HT-29 (cell line): ENCODE measurements around the gene IGF1R. TPM values are rescaled to one million over a fixed set of nuclear protein-coding genes. Genes with fewer than 3 reads are reported as not detected.

Source experiments
- DNase-seq: peaks from one replicate; pipeline ENCODE4 v3.0.0-alpha.2; 2015; ENCODE audit warnings: low spot score
- total RNA-seq: library from RNA; depleted of rRNA; stranded (reverse); fragments of >200 nt; shearing (Covaris generic); gene quantifications from 2 replicates; pipeline ENCODE4 v1.2.3, GENCODE V29; 2014

IGF1R gene
- total RNA-seq, 1 experiment from 2014 or later: 33.2 TPM

DNA sequence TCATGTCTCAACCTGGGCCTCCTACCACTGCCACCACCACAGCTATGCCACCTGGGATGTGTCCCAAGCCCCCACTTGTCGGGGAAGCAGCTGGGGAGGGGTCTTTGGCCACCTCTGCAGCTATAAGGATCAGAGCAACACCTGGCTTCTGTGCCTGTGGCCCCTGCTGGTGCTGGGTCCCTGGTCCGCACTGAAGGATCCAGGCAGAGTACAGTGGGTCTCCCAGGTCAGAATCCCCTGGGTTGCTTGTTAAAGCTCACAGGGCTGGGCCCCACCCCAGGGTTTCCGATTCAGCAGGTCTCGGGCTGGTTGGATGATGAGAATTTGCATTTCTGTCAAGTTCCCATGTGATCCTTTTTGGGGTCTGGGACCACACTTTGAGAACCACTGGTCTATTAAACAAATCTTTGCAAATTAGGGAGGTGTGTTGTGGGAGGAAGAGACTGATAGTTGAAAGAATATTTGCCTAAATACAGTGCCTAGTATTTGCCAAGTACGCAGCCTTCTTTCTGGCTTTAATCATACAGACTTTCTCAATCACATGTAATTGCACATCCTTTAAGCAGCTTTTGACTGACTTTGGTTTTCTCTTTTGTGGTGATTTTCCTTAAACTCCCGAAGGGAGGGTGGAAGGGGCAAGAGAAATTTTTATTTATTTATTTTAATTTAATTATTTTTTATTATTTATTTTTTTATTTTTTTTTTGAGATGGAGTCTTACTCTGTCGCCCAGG, 127.3 kb downstream of the IGF1R start:
- no peak for DNase-seq

DNA sequence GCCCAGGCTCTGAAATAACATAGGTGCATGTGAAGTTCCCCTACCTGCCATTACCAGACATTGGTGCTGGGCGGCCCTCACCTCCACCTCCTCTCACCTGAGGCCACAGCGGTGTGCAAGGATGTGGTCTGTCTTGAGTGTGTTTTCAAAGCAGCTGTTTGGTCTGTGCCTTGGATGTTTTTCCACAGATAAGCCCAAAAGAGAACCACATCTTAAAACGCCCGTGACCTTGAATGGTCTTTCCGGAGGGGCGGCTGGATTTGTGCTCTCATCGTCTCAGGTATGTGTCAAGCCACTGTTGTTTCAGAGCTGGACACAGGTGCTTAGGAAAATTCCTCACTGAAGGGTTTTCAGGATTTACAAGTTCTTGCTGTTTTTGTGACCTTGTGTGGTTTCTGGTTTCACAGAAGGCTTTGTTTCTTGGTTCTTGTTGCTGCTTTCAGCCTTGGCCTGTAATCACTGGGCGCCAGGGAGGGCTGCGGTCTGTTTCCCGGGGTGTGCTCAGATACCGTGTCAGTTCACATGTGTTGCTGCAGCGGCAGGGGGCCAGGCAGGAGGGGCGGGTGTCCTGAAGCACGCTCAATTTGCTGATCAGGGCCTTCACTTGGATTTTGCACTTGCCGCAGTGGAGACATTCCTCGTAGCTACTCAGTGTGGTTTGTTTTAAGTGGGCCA, 128.4 kb downstream of the IGF1R start:
- no peak for DNase-seq

DNA sequence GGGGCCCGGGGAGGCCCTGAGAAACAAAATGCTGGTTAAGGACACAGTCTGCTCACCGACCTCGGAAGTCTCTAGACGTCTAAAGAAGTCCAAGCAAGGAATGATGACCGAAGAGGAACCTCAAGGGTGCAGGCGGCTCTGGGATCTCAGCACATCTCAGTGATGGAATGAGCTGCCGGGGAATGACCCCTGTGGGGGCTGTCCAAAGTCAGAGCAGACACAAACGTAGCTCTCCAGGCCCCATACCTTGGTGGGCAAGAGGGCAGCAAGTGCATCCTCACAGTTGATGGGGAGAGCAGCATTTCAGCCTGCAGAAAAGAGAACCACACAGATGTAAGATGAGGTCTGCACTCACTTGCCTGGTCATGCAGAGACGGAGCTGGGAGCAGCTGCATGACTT, 129.1 kb downstream of the IGF1R start:
- DNase-seq: no peak

DNA sequence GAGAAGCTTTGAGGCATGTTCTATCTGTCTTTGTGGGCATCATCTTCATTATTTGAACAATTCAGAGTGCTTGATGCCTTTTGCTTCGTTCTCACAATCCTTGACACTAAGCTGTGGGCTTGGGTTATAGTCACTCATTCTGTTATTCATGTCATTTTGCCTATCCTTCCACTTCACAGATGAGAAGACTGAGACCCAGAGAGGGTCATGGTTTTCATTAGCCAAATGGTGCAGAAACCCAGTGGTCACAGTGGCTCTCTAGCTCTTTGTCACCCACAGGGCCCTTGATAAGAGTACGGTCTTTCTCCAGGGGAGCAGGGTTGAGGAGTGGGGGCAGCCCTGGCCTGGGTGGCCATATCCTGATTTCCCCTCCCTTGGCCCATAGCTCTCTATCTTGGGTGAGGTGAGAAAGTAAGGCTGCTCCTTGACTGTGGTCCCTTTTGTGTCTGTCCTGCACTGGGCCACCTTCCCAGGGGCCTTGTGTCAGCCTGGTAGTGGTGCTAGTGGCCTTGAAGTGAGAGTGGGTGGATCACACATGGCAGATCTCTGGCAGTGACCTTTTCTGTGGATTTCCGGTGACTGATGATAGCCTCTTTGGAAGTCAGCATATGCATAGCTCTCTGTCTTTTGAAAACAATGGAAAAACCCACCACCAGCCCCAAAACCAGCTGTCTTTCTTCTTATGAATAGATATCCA, 130.1 kb downstream of the IGF1R start:
- no peak for DNase-seq

DNA sequence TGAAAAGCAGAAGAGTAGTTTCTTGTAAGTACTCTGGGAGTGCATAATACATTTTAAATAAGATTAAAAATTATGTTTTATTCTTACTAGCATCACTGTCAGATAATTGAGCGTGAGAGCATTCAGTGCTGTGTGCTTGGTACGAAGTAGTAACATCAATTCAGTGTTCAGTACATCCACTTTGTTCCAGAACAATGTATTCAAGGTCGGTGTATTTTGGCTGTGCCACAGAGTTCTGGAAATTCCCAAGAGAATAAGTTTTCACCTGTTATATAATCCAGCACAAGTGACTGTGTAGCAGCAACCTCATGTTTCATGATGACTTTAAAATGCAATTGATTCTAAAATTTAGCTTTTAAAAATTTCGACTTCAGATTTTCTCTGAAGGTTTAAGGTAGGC, 130.6 kb downstream of the IGF1R start:
- no peak for DNase-seq

GRCh38 chr15:98779463-98780071, 131.2 kb downstream of the IGF1R start:
- peak; percentile 92 for DNase-seq

GRCh38 chr15:98781838-98782237, 133.5 kb downstream of the IGF1R start:
- no peak for DNase-seq

GRCh38 chr15:98782801-98783200, 134.5 kb downstream of the IGF1R start:
- no peak for DNase-seq

DNA sequence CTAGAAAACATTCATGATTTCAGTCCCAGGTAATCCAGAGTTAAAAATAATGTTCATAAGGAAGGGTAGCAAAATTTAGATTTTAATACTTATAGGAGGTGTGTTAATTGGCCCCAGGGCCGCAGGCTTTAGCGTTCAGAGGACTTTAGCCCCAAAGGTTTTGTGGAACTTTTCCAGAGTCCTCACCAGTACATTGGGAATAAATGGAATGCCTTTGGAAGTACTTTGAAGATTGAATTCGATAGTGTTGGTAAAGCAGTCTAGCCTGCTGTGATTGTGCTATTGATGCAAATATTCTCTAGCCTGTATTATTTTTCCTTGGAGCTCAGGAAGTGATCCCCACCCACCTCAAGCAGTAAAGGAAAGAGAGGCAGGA, 137.1 kb downstream of the IGF1R start:
- no peak for DNase-seq

- DNase-seq: no peak
These were observed 137.7 kb downstream of the IGF1R start for GRCh38 chr15:98785807-98786621.

DNA sequence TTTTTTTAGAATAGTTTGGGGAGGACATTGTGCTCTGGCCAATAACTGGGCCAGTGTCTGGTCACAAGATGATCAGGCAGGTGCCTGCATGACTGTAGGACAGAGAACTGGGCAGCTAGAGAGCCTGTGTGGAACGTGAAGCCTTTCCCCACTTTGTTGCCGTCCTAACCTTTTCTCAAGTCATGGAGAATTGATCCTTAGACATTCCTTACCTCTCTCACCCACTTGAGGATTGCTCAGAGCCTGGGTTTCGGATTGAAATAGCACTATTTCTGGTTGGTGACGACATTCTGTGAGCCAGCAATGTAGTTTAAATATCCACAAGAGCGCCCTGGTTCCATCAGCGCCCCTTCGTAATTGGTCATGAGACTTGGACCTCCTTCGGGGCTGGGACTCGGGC, 138.4 kb downstream of the IGF1R start:
- DNase-seq: no peak

- DNase-seq: no peak
These were observed 138.9 kb downstream of the IGF1R start for GRCh38 chr15:98787194-98787593.

DNA sequence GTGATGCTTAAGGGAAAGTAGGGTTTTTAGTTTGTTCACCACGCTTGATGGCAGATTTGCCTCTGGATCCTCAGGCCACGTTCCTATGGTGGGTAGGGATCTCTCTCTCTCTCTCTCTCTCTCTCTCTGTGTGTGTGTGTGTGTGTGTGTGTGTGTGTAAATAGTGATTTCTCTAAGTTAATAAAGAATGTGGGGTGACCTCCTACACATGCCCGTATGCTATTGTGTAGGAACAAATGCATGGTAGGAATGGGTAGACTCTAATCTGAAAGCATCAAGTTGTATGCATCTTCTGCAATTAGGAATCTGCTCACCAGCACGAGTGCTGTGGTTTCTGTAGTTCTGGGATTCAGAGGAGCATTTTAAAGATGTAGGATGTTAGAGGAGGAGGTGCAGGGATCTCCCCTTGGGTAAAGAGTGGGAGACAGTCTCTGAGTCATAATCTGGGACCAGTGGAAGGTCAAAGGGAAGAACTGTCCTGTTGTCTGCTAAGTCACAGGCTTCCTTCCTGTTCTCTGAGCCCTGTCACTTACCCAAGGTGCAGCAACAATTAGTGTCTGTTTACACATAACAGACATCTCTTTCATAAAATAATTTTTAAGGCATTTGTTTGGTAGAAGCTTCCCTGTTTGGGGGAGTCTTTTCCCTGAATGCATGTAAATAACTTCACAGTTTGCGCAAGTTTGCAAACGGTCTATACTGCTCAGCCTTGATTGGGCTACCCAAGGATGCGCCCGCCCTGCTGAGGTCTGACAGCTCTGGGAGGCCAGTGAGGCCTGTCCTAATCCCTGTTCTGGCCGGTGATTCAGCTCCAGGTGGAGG, 139.8 kb downstream of the IGF1R start:
- DNase-seq: no peak

DNA sequence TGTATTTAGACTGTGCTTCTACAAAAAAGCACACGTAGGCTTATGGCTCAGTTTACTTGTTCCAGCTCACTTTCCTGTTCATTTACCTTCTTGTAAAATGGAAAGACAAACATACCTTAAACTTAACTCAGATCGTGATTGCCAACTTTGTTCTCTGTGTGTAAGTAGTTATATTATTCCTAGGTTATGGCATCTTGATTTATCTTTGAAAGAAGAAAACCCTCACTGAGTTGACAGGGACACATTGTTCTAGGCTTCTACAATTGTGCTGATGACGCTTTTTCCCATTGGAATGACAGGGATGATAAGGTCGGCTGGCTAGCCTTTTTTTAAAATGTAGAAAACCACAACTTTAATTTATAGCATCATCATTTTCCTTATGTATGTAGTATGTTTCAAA, 140.7 kb downstream of the IGF1R start:
- DNase-seq: no peak

GRCh38 chr15:98790270-98790669, 141.9 kb downstream of the IGF1R start:
- DNase-seq: no peak

DNA sequence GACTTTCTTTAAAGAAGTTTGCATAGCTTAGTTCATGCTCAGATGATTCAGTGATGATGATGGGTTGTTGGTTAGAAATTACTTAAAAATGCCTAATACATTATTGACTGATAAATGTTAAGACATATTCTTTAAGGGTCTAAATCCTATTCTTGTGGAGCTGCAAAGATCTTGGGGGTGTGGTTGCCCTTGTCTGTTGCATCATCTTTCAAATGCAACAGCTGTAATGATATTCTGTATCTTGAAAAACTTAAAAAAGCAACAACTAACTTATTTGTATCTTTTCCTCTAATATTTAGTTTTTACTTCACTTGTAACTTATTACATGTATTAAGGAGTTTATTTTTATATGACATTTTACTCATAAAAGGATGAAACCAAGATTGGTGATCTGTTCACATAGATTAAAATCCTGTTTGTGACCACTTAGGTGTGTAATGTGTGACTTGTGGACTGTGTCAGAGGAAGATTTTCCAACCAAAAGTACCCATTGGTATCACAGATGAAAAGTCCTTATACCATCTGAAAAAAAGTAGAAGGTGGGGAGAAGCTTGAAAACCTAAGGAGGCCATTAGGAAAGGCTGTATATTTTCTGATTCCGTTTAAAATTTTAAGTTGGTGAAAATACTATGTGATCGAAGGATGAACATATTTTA, 142.8 kb downstream of the IGF1R start:
- no peak for DNase-seq

DNA sequence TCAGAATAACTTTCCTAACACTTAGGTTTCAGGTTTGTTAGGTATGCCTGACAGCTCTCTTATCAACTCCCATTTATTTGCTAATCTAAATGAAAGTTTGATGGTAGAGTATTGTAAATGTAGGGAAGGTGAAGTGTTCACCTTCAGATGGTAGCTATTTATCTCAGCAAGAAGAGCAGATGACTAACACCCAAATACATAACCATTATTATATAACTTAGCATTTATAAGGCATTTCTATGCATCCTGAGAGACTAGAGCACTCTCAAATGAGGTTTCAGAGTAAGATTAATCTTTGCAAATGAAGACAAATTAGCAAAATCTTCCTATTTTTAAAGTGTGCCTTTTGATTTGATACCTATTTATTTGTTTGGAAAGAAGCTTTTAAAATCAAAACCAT, 143.8 kb downstream of the IGF1R start:
- DNase-seq: no peak

- DNase-seq: no peak
These were observed 145.9 kb downstream of the IGF1R start for GRCh38 chr15:98794211-98794610.

GRCh38 chr15:98794748-98795147, 146.4 kb downstream of the IGF1R start:
- no peak for DNase-seq

DNA sequence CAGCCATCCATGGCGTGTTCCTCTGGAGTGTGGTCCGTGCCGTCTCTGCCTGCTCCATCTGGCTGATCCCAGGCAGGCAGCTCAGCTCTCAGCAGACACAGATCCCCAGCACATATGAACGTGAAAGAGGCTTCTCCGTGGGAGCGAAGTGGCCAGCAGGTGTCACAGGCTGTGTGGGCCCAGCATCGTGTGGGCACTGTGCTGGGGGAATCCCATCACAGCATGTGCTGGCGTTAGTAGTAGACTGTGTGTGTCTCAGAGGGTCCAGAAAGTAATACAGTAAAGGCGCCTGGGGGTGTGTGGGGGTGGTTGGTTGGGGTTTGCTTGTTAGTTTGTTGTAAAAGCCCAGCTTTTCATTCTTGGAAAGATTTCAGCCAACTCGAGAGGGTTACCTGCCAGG, 147.6 kb downstream of the IGF1R start:
- DNase-seq: no peak
